Endometrial microvascular endothelial cells (primary cell): ENCODE measurements around the gene ARSK. TPM values are rescaled to one million over a fixed set of nuclear protein-coding genes. Genes with fewer than 3 reads are reported as not detected.
"Not testable (repeated sequence)": the region's sequence is repeated elsewhere in the genome, so short reads cannot be mapped to it uniquely, and the experiment has no call there.

Experiments
- in situ Hi-C: cut with HindIII; loops from 2 replicates; pipeline ENCODE4 v1.10.0; 2017; ENCODE audit warnings: low sequenced_read_pairs, low pct_unique_long_range_greater_than_20kb; ENCODE audit errors: inconsistent ontology term
- total RNA-seq: library from RNA; depleted of rRNA; stranded (reverse); fragments of >200 nt; gene quantifications from one replicate; pipeline ENCODE4 v1.2.3, GENCODE V29; 2015; ENCODE audit errors: inconsistent ontology term

ARSK gene
- total RNA-seq, 1 donor from 2014 or later: 7.5 TPM

DNA sequence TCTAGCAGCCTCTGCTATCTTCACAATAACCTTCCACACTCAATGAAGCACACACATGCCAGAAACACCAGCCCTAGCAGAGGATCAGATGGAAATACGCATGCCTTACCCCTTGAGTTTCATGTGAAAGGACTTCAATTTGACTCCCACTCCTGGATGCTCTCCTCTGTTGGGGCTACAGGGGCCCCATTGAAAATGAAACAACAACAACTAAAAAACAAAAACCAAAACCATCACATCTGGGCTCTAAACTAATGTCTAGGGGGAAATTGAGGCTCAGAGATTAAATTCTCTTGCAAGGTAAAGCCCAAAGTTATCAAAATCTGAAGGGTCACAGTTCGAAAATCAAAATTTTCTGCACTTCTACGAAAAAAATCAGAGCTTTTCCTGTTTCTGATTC lies 83.7 kb downstream of the ARSK start:
- in situ Hi-C loops: no loop called here

DNA sequence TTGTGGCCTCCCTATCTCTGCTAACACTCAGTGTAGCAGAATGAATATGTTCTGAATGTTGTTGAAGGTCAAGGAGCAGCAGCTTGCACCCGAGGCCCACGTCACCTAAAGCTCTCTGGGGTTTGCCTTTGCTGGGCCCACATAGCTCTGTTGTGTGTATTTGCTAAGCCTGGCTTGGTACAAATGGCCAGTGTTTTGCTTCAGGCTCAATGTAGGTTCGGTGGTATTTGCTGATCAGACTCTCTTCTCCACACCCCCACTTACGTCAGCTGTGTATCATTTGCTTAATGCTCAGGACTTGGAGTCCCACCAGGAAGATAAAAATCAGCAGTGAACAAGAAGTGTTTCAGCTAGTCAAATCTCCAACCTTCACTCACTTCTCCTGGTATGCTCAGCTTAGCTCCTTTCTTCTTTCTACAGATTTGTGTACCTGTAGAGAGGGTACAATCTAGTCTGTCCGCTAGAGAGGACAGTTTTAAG lies 86.9 kb downstream of the ARSK start:
- in situ Hi-C loops: no loop called here

DNA sequence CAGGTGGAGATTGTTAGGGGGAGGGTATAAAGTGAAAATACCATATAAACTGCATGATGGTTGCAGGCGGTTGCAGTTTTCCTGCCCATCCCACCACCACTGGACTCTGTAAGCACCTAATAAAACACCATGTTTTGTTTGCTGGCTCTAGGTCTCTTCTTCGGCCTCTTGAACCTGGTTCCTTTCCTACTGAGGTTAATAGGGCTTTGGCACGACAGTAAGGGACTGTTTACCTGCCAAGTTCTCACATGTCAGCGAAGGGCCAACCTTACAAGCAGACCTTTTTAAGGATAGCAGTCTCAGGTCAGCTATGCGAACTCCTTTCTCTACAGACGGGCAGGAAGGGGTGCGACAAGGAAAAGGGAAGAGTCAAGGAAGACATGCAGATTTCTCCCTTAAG lies 88.3 kb downstream of the ARSK start:
- in situ Hi-C loops: no loop called here

DNA sequence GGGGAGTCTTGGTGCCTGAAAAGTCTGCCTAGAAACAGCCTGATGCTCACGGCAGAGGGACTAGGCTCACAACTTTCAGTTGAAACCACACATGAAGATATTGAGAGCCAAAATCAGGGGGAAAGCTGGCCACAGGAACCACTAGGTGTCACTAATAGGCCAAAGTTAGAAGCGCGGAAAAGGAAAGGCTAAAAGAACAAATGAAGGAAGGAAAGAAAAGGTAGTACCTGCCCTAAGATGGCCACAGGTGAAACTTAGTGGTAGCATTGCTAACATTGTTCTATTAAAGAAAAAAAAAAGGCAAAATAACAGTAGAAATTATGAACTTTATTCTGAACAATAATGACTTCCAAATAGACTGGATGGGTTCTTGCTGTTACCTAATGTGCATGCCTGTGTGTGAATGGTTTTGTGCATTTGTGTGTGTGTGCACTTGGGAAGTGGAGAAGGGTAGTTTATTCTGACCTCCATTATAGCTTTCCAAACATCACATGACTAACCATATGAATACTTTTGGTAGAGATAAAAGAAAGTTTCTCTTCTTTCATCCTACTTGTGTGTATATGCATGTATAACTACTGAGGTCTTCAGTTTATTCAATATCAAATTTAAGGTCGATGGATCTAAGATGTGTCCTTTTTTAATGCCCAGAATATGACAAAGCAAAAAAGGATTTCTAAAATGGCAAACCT lies 89.6 kb downstream of the ARSK start:
- in situ Hi-C loops: no loop called here

DNA sequence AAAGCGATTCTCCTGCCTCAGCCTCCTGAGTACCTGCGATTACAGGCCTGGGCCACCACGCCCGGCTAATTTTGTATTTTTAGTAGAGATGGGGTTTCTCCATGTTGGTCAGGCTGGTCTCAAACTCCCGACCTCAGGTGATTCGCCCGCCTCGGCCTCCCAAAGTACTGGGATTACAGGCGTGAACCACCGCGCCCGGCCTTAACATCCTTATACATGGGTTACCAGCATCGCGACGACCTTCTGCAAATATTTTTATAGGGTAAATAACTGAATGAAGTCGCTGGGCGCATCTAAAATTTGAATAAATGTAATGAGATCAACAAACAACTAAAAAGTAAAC lies 91.3 kb downstream of the ARSK start:
- in situ Hi-C loops: not testable (repeated sequence)

GRCh38 chr5:95646569-95647431 lies 91.9 kb downstream of the ARSK start, which contains the start of gene RFESD:
Gene RFESD (plus strand): TSS chr5:95646777. CDS start chr5:95652272, 5,495 bp downstream.
- in situ Hi-C loops: no loop called here

- in situ Hi-C loops: no loop called here
These were observed 93.3 kb downstream of the ARSK start for GRCh38 chr5:95647886-95648860.

DNA sequence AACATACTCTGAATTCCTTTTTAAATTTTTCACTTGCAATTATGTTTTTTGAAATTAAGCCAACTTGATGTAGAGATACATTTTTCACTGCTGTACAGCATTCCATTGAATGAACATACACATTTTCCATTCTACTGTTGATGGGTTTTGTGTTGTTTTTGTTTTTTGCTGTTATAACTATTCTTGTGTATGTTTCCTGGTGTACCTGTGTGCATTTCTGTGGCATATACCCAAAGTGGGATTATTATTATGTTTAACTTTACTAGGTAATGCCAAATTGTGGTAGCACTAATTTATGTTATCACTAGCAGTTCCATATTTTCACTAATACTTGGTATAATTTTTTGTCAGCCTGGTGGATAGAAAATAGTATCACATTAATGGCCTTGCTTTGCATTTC lies 94.4 kb downstream of the ARSK start:
- in situ Hi-C loops: no loop called here

DNA sequence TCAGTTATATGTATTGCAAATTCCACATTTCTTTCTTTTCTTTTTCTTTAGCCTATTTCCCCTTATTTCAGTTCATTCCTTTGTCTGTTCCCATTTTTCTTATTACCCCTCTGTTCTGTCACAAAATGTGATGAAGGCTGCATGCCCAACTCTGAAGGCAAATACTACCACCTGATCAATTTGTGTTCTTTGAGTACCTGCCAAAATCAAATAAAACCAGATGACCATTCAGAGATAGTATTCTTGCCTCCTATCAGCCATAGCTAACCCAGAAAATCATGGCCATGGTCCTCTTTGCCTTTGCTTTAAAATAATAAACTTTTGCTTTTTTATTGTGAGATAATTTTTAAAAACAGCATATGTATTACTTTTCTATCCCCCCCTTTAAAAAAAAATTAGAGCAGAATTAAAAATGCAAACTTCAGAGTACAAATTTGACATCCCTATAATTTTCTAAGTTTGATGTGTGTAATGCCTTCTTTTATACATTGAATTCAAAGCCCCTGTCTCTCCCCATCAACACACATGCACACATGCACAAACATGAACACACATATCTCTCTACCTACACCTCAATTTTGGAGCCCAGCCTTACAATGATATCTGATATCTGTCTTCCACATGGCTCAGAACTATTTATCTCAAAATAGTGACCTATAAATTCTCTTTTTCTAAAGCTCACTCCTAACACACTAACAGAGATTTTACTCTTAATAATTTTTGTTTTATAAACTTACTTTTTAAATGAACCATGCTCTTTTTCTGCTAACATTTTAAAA lies 95.1 kb downstream of the ARSK start:
- in situ Hi-C loops: loop anchor here (25.0 kb wide), 2 partner anchors 187 to 687 kb away; no protein-coding TSS in a partner anchor

GRCh38 chr5:95652849-95653248 lies 97.9 kb downstream of the ARSK start:
- in situ Hi-C loops: loop anchor here (25.0 kb wide), 2 partner anchors 184 to 684 kb away; no protein-coding TSS in a partner anchor

- in situ Hi-C loops: loop anchor here (25.0 kb wide), 2 partner anchors 183 to 683 kb away; no protein-coding TSS in a partner anchor
These were observed 99.3 kb downstream of the ARSK start for GRCh38 chr5:95654196-95654595.

Other genes with a start within 250 kb of the ARSK start
- gene FAM81B, start 163.7 kb upstream of the ARSK start, total RNA-seq: not detected
- gene SKIC3, start 124 bp upstream of the ARSK start, total RNA-seq: 83.2 TPM
- gene GPR150, start 65.0 kb downstream of the ARSK start, total RNA-seq: 0.84 TPM
- gene RFESD, start 91.7 kb downstream of the ARSK start, total RNA-seq: 0.84 TPM
- gene SPATA9, start 127.9 kb downstream of the ARSK start, total RNA-seq: not detected
- 92.9 TPM for gene RHOBTB3, start 176.2 kb downstream of the ARSK start, total RNA-seq